ENCODE results near the gene P2RX1. TPM values are rescaled to one million over a fixed set of nuclear protein-coding genes. Genes with fewer than 3 reads are reported as not detected.

The P2RX1 gene
- total and polyA plus RNA-seq, 2 of the 4 experiments (the other 2 are of a cell fraction): not detected

- H3K56ac ChIP-seq (ENCODE audit: extremely low read depth, insufficient read depth, low read length): no peak overlapping the region
- no peak overlapping the region for H4K5ac ChIP-seq (ENCODE audit: low read depth, low read length)
- no peak overlapping the region for H3K14ac ChIP-seq (replicated peaks; ENCODE audit: low read depth, low read length)
- H3K27ac ChIP-seq (ENCODE audit: insufficient read depth, low read length): no peak overlapping the region
- dilution Hi-C loops (cut with HindIII; ENCODE audit: low sequenced_read_pairs, unreplicated experiment) (no loop called here), intact Hi-C loops (cut with micrococcal nuclease) (no loop called here), in situ Hi-C loops (cut with MboI; ENCODE audit: low sequenced_read_pairs) (no loop called here)
- H3K79me1 ChIP-seq (ENCODE audit: low read depth in 1 of 2, low read length in 2 of 2): no peaks in the 10 kb centered on the region
- H2AK9ac ChIP-seq (replicated peaks; ENCODE audit: low read depth, low read length, poor library complexity): peak overlapping the region; percentile 23
- TF ChIP-seq MXI1 (IDR thresholded peaks at IDR 0.05; ENCODE audit: borderline replicate concordance, low read depth, low read length): 0 out of 2 replicates have a peak, but pooled peaks have one; percentile 51
- TF ChIP-seq FOS (IDR thresholded peaks at IDR 0.05; ENCODE audit: low read depth, low read length): no peak
- no peak for TF ChIP-seq CEBPB (IDR thresholded peaks at IDR 0.05; ENCODE audit: low read depth, low read length)
- no peaks in the 10 kb centered on the region for H3K9me3 ChIP-seq (ENCODE audit: control insufficient read depth, insufficient read depth, low read length)
- H3K27me3 ChIP-seq (ENCODE audit: control insufficient read depth, insufficient read depth, low read length): no peaks in the 10 kb centered on the region
- POLR2A ChIA-PET (ENCODE audit: unreplicated experiment): no interaction called here
- 0 out of 2 replicates have a peak, but pooled peaks cover 4% of the 10 kb centered on the region for H3K9me1 ChIP-seq (ENCODE audit: insufficient read depth, low read length)
- no TSS peak for BruUV-seq (replicated peaks)
- H3K4ac ChIP-seq (ENCODE audit: low read depth, low read length): no peak overlapping the region
- H2AFZ ChIP-seq (replicated peaks; ENCODE audit: low read length, poor library complexity): peak overlapping the region; percentile 40
- H3K4me3 ChIP-seq (ENCODE audit: insufficient read depth, low read depth, low read length): no peak overlapping the region
- H3K4me1 ChIP-seq (ENCODE audit: control insufficient read depth, insufficient read depth, low read length): peaks cover 5% of the 10 kb centered on the region; the same call in 1 of the 2 replicates
- DNase-seq: peak; percentile 73
- H2BK120ac ChIP-seq (ENCODE audit: low read depth, low read length): no peak overlapping the region
- H2AK5ac ChIP-seq (ENCODE audit: low read depth, low read length): no peak overlapping the region
- no peak overlapping the region for H4K91ac ChIP-seq (ENCODE audit: insufficient read depth, low read depth, low read length)
- ATAC-seq (ENCODE audit: low read depth): peak; percentile 93
- WGBS, 2 experiments (ENCODE audit: extremely low coverage in 2 of 2, insufficient read length in 1 of 2): 26% methylated on average over 2 of the region's 5 CpGs; no CpG with 5 or more reads in 1 of the 2 experiments
- peaks cover 10% of the 10 kb centered on the region for H3K36me3 ChIP-seq (ENCODE audit: control insufficient read depth, insufficient read depth, low read length)
- no peak overlapping the region for H3K23ac ChIP-seq (ENCODE audit: low read depth, low read length)
- H2BK5ac ChIP-seq (ENCODE audit: low read depth, low read length, poor library complexity, severe bottlenecking): no peak overlapping the region
- no peaks in the 10 kb centered on the region for H4K20me1 ChIP-seq (ENCODE audit: insufficient read depth, low read length)
- no peak overlapping the region for H2BK20ac ChIP-seq (ENCODE audit: low read depth, low read length)
- H2BK15ac ChIP-seq (ENCODE audit: low read depth, low read length): no peak overlapping the region
- no peak overlapping the region for H3K9ac ChIP-seq (ENCODE audit: low read depth, low read length)
- no peak overlapping the region for H3K4me2 ChIP-seq (ENCODE audit: low read depth, low read length)
- H4K8ac ChIP-seq (ENCODE audit: low read depth in 2 of 2, low read length in 2 of 2): 0 out of 4 replicates have a peak overlapping the region, but pooled peaks of 1 of the 2 experiments have one; percentile 3
- no peak overlapping the region for H3K18ac ChIP-seq (ENCODE audit: low read depth, low read length)
- CTCF ChIA-PET: interaction anchor here (0.6 kb wide), 1 partner anchor 180 kb away, joined by 4 read pairs; no protein-coding TSS in a partner anchor
These were observed 37.1 kb downstream of the P2RX1 start for GRCh38 chr17:3879186-3879585.
